ENCODE measurements around the gene SGSM2. TPM values are rescaled to one million over a fixed set of nuclear protein-coding genes. Genes with fewer than 3 reads are reported as not detected.

The SGSM2 gene
- total RNA-seq, 1 experiment from 2014 or later, result 25.7 TPM

DNA sequence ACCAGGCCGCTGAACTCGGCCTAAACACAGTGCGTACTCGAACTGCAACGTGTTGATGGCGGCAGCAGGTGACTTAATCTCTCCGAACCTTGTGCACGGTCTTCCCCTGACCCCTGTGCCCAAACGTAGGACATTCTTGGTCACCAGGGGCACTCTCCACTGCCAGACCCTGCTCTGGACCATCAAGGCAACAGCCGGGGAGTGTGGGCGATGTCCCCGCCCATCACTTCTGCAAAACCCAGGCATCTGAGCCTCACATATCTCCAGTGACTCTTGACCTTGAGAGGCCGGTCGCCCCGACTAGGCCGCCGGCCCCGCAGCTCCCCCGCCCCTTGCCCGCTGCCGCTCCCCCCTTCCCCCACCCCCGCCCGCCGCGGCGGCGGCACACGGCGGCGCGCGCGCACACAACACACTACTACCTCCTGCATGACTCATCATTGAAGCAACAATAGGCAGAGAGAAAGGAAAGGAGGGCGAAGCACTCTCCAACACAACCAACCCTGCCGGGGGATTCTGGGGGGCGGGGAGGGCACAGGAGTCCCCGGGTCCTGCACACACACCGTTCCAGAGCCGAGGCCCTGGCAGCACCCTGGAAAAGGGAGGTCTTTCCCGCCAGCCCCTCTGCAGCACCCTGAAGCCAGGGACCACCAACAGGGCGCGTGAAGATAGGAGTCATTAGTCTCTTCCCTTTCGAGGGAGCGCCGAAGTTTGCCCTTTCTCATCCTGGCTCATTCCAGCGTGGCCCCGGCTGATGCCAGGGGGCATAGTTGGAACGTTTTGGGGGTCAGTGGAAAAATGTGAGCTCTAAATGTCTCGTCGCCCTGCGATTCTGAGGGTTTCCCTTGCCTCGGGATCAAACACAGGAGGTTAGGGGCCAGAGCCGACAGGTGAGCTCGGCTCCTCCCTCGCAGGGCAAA lies 61.6 kb downstream of the SGSM2 start:
- DNase-seq (ENCODE audit: low spot score), result peak; percentile 66

DNA sequence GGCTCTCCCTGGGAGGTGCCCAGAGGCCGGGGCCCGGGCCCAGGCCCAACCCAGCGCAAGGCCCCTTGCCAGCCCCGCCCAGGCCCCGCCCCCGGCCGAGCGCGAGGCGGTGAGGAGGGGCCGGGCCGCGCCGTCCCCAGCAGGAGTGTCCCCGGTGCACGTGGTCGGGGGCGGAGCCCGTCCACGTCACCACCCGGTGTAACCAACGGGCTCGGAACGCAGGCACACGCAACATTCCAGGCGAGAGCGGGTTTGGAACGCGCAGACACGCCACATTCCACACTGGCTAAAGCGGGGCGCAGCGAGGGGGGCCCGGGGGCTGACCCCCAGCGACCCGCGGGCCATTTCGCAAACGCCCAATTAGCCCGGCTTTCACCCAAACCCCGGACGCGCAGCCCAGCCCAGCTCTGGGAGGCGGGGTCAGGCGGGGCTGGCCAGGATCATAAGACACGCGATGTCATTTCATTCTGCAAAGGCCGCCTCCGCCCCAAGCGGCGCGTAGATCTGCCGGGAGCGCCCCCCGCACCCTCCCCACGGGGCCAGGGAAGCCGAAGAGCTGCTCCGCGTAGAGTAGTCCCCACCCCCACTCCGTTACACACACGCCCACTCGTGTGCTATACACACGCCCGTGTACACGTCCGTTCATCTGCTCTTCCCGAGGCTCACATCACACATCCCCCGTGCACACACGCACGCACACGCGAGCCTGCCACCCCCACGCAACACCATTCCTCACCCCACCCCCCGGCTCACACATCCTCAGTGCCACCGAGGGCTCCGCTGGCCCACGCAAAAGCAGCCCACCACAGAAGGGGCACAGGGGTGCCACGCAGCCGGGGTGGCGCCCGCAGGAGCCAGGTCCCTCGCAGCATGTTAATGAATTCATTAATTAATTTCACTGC lies 62.5 kb downstream of the SGSM2 start:
- DNase-seq (ENCODE audit: low spot score), result peak; percentile 88

DNA sequence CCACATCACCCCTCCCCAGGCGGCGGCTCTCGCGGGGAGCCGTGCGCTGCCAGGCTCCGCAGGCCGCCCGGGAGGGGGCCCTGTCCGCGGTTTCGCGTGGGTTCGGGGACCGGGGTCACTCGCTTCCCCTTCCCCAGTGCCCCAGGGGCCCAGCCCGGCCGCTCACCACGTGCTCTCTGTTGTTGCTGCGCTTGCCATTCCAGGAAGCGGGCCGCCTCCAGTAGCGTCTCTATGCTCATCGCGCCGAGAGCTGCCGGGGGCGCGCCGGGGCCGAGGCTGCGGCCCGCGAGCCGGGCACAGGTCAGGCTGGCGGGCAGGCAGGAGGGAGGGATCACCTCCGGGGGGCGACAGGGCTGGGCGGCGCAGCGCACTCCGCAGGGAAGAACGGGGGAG lies 63.2 kb downstream of the SGSM2 start:
- peak; percentile 40 for DNase-seq (ENCODE audit: low spot score)

DNA sequence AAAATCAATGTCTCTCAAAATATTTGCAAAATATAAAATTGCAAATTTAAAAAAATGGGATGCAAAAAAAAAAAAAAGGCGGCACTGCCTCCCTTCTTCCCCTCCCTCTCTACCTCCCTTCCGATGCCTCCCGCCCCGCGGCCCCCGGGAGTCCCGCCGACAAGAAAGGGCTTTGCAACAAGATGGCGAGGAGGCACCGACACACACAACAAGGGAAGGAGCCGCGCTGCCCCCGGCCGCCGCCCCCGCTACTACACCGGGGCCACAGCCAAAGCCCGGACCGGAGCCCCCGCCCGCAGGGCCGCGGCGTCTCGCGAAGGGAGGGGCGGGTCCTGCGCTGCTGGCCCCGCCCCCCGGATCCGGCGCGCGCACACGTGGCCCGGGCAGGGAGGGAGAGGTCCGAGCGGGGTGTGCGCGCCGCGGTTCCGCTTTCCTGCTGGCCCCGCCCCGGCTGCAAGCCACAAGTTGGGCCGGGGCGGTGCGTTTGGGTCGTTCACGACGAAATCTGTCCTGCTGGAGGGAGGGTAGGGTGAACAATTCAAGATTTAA lies 63.6 kb downstream of the SGSM2 start, which contains the start of gene MNT:
MNT (minus strand) TSS at position 184 of the 549 bp plus-strand sequence. CDS start 348 bp downstream, outside the sequence.
- peak; percentile 84 for DNase-seq (ENCODE audit: low spot score)

DNA sequence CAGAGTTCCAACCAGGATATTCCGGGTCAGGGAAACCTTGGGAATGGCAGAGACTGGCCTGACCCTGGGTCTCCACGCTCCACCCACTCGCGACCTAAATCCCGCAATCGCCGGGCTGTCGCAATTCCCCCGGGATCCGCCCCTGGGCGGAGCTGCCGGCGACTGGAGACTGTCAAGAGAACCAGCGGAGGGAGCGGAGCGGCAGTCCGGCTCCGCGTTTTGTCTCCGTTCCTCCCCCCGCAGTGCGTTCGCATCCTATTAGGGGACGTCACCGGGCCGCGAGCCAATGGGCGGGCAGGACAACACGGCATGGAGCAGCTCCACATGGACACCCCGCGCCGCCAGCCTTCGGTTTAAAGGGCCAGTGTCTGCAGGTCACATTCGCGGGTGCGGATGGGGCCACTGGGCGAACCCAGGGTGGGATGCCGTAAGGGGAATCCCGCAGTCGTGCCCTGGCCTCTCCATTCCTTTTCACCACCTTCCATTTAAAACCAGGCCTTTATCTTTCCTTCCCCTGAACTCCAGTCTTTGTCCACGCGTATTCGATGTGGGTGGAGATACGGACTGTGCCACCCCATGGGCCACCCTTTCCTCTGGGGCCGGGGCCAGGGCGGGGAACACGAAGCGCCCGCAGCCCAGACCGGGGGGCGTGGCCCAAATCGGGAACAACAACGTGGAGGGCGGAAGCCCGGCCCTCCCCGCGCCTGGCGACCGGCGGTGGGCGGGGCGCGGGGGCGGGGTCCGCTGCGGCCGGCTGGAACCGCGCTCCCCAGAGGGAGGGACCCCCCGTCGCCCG lies 64.3 kb downstream of the SGSM2 start:
- DNase-seq (ENCODE audit: low spot score), result peak; percentile 96

DNA sequence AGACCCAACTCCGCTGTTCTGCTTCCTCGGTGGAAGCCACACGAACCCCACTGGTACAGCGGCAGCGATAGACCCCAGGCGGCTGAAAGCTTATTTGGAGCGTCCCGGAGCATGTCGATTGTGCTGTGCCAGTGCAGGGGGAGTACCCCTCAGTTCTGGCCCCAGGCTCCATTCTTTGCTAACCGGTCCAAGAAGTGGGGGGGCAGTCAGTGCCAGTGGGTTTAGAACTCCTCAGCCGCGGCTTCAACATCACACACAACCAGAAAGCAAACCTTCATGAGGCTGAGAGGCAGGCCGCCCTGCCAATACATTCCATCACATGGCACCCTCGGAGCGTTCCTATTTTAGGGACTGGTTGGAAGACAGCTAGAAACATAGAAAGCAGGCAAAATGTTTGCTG lies 65.2 kb downstream of the SGSM2 start:
- DNase-seq (ENCODE audit: low spot score), result no peak

DNA sequence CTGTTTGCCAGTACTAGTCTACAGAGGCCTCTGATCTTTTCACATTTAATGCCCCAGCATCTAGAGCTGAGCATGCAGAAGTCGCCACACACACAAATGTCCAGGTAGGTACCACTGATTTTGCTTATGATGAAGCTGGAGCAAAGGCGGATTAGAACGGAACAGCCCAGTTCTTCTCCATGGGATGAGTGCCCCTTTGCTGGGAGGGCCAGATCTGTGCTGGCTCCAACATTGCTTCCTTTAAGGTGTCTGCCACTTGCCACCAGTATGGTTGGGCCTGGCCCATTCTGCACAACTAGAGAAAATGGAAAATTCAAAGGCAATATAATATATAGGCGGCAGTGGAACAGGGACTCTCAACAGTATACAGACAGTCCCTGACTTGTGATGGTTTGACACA lies 65.7 kb downstream of the SGSM2 start:
- no peak for DNase-seq (ENCODE audit: low spot score)

DNA sequence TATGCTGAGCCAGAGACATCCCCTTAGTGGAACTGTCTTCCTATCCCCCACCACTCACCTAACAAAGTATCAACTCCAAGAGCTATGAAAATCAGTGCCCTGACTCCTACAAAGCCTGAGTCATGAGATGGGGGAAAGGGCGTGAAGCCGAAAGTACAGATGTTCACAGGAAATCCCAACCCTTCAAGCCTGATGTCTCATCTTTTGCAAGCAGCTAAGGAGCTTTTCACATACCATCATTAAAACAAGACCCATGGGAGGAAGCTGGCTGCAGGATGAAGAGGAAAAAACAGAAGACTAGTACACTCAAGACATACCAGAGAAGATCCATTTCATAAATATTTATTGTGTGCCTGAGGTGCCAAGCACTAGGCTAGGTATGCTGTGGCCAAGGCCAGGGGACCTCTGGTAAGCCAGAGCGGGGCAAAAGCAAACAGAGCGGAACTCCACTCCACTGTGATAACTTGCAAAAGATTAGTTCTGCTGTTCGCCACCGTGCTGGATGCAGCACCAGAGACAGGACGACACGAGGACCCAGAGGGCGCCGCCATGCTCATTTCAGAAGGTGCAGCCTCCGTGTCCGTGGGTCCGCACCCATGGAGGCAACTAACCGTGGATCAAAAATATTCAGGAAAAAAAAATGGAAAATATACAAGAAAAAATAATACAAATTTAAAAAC lies 68.1 kb downstream of the SGSM2 start:
- DNase-seq (ENCODE audit: low spot score), result no peak

DNA sequence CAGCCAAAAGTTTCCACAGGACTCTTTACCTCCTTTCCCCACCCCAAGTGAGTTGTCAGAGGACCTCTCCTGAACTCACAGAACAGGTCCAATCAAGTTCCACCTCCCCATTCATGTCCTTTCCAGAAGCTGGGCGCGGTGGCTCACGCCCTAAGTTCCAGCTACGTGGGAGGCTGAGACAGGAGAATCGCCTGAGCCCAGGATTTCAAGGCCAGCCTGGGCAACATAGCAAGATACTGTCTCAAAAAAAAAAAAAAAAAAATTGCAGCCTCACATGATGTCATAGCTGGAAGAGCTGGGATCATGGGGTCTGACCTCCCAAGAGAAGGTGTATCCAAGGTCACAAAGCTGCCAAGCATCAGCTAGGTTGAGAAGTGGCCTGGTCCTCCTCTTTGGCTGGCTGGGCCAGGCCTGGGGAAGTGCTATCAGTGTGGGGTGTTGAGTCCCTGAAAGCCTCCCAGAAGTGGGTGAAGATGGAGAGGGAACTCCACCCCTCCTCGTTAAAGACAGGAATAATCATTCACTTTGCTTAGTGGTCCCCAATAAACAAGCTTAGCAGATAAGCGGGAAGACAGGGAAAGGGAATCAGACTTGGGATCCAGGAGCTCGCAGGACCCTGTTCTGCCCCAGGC lies 69.1 kb downstream of the SGSM2 start:
- DNase-seq (ENCODE audit: low spot score), result no peak

DNA sequence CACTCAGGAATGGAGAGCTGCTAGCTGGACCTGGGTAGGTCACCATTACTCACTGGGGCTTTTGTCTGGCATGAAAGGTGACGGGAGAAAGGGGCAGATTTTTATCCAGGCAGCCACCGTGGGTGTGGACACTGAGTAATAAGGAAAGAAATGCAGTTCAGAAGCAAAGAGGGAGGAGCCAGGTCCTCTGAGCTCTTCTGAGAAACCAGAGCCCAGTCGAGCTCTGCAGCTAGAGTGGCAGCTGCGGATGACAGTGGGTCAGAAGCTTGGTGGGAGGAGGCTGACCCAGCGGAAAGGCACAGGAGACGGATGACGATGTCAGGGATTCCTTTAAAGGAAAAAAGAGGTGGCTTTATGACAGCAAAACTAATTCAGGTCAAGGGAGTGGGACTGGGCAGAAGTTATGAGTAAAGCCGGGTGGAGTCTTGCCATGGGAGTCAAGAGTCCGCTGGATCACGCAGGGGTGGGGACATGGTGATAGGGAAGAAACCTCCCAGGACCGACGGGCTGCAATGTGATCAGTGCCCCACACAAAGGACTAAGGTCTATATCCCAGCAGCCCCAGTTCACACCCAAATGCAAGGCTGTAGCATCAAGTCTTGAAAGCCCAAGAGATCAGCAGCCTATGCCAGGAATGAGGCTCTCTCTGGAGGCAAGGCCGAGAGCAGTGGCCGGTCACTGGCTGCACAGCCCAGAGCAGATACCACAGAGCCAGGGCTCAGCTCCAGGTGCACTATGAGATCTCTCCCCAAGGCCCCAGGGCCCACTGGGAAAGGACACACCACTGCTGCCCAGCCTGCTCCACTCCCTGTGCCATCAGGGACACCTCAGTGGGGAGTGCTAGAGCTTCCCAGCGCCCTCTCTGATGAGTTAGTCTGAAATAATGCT lies 69.8 kb downstream of the SGSM2 start:
- DNase-seq (ENCODE audit: low spot score), result peak; percentile 45

DNA sequence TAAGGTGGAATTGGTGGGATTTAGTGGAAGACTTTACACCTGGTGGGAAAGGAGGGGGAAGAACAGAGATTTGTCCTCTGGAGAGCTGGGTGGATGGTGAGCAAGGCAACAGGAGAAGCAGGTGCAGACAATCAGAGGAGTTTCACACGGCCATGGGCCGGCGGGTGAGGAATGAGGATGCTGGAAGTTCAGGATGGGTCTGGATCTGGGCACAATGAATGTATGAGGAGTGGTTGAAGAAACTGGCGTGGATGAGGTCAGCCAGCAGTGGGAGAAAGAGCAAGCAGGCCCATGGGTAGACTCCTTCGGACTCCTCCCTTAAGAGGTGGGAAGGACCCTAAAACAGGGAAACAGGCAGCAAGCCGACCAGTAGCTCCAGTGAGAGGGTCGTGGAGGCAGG lies 73.7 kb downstream of the SGSM2 start:
- DNase-seq (ENCODE audit: low spot score), result no peak

DNA sequence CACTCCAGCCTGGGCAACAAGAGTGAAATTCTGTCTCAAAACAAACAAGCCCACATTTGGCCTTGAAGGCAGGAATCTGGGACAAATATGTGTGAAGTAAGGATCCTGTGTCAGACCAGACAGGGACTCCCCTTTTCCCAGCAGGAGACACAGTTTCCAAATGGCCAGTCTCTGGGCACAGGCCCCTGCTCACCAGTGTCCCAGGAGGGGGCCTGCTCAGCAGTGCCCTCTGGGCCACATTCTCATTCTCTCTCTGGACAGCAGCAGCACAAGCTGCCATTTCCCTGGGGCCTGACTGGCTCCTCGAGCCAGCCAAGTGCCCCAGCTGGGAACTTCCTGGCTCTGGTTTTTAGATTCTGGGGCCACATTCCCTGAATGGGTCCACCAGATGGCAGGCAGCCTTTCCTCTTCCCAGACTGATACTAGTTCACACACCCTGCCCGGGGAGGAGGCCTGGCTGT lies 75.3 kb downstream of the SGSM2 start:
- no peak for DNase-seq (ENCODE audit: low spot score)

DNA sequence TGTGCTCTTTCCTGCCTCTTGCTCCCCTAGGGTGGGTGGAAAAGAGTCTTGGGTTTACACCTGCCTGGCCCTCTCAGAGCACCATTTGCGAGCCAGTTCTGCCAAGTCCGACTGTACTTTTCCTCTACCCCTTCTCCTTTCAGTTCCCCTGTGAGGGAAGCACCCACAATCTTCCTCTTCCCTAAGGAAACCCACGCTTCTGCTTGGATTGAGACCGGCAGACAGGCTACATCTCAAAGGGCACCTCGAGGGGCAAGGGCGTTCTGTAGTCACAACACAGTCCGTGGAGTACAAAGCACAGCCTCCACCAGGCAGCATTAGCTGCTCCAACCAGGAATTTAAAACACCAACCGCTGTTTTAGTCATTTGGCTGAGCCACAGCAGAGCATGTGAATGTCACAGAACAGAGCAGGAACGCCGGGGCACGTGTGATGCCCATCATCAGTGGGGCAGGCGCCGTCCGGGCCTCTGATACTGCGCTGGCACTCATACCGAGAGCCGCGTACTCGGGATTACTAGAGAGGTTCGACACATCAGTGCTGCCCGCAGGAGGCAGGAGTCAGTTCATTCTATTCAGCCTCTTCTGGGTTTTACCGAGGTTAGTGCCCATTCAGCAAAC lies 77.3 kb downstream of the SGSM2 start:
- no peak for DNase-seq (ENCODE audit: low spot score)

DNA sequence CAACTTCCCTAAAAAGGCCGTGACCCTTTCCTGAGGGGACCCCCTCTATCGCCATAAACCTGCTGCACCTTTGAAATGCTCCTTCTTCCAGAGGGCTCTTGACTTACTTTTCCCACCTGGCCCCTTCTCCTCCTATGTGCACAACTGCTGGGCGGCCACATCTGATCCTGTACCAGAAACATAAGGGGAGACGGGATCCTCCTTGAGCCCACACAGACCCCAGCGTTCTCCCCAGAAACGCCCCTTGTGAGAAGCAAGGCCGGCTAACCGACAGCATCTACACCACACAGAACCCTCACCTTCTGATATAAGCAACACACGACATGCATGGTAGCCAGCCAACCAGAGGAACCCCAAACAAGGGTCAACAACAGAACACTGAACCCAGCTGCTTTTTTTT lies 77.8 kb downstream of the SGSM2 start:
- DNase-seq (ENCODE audit: low spot score), result no peak

DNA sequence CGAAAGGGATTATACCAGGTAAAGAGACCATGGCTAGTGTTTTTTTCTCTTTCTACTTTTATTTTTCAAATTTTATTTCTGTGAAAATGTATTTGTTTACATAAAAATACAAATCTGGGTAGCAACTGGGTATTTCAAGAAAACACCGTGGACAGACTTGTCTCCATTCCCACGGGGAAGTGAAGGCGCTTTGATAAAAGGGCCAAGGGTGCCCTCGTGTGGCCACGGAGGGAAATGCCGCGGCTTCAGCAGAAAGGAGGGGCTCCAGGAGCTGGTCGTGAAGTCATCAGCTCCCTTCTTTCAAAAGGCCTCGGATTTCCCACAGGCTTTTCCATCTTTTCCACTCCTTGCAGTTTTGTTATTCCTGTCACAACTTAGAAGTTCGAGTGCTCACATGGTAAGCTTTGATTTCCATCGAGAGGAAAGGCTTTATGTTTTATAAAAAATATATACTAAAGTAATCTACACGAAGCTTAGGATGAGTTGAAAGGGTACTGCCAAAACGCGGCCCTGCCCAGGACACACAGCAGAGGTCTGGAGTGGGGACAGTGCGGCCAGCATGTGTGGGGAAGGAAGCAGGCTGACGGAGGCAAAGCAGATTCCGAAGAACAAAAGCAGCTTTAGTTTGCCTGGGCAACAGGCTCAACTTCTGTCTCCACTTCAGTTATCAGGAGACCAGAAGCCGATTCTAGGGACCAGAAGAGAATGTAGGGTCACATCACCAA lies 78.9 kb downstream of the SGSM2 start:
- DNase-seq (ENCODE audit: low spot score), result peak; percentile 81

DNA sequence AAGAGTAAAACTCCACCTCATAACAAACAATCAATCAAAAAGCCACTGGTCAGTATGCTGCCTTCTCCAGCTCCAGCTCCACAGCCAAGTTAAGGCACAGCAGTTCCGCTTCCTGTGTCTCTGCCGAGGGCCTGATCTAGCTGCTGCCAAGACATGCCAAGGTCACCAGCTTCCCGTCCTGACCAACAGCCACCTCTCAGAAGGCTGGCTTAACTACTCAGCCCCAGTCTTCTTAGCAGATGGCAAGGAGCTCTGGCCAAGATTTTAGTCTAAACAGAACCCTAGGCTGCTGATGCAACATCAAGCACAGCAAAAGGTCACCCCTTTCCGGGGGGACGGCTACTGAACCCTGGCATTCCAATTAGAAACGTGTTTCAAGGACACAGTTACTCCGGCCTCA lies 81.3 kb downstream of the SGSM2 start:
- DNase-seq (ENCODE audit: low spot score), result no peak

DNA sequence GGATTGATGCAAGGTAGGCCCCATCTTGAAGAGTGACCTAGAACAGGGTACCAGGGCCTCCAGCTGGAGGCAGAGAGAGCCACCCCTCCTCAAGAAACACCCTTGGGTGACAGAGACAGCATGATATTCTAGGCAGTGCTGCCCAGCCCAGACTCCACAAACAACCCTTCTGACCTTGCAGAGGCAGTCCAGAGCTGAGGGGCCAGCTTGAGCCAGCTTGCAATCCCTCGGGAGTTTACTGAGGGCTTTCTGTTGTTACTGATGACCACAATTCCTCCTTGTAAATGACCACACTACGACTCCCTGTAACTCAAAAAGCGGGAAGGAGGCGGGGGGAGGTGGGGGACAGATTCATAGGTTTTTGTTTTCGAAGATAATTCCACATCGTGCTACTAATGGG lies 82.2 kb downstream of the SGSM2 start:
- no peak for DNase-seq (ENCODE audit: low spot score)

DNA sequence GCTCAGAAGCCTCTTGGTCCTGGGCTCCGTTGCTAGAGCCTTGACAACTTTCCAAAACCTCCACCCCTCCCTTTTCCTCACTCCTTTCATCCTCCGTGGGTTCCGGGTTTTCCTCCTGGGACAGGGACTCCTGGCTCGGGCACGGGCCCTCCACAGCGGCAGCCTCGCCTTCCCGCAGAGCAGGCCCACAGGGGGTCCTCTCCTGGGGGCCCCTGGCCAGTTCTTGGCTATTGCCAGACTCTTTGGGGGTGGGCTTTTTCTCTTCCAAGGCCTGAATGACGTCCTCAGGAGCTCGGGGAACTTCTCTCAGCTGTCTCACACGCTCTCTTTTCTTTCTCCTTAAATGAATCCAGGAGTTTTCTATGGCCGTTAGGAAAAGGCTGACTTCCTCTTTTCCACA lies 82.9 kb downstream of the SGSM2 start:
- no peak for DNase-seq (ENCODE audit: low spot score)
